ENCODE data around the gene NAMPT.
"Not testable (repeated sequence)": the region's sequence is repeated elsewhere in the genome, so short reads cannot be mapped to it uniquely, and the experiment has no call there.

The NAMPT gene

DNA sequence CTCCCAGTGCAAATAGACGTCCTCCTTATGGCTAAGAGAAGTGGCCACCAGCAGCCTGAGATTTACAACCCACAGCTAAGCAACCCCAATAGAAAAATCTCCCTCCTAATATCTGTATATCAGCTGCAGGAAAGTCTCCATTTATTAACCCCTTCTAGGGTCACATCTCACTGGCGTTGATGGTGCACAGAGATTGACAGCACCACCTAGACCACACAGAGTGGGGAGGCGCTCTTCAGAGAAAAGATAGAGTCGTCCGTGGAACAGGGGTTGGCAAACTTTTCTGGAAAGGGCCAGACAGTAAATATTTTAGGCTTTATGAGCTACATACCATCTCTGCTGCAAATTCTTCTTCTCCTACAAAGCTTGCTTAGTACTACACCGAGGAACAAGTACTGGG lies 60.0 kb downstream of the NAMPT start:
- DNase-seq, result no peak

DNA sequence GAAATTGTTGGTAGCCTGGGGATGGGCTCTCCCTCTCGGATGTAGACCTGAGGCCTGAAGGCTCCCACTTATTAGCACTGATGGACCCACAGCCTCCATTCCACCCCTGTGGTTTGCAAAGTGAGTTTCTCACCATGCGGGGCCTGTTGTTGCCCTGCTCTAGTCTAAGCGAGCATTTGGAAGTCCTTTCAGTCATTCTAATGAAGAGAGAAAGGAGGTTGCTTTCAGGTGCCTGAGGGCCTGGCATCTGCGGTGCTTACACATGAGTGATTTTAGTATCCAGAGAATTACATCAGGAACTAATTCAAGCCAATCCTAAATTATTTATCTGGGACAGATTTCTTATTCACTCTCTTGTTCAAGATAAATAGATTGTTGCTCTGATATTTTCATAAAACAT lies 61.6 kb downstream of the NAMPT start:
- DNase-seq, result no peak

DNA sequence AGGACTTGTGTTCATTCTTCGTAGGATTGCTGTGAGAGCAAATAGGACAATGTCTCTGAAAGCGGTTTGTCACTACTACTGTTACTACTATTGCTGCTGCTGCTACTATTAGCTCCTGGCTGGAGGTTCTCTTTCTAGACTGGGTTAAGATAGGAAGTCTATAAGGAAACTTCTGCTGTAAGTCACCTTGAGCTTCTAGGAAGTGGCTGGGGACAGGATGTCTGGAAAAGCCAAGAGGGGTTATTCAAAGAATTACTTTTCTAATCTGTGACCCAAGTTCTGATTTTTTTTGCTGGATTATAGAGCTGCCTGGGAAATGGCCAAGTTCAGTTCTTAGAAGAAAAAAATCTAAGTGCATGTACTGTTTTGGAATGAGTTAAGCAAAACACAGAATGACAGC lies 62.2 kb downstream of the NAMPT start:
- no peak for DNase-seq

DNA sequence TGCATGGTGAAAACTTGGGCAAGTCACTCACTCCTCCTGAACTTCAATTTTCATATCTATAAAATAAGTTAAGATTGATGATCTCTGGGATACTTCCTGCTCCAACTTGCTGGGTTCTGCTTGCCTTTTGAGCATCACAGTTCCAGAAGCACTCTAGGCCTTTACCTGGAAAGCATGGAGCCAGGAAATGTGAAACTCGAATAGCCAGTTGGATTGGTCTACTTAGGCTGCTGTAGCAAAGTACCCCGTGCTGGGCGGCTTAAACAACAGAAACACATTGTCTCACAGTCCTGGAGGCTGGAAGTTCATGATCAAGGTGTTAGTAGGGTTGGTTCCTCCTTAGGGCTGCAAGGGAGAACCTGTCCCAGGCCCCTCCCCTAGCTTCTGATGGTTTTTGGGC lies 64.5 kb downstream of the NAMPT start:
- no peak for DNase-seq

DNA sequence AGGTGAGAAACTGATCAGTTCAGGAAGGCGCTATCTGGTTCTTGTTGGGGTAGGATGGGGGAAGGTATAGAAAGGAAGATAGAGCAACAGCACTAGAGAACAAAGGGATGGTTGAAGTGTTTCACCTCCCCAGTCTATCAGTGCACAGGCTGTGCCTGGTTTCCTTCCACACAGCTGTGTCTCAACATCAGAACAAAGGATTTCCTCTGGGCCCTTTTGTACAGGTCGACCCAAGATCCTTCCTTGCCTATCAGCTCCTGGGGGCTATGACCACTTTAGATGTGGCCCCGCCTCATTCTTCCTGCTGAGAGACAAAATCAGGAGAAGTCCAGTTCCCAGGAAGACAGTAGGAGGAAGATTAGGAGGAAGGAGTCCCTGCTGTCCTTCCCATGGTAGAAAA lies 65.6 kb downstream of the NAMPT start:
- DNase-seq, result no peak

DNA sequence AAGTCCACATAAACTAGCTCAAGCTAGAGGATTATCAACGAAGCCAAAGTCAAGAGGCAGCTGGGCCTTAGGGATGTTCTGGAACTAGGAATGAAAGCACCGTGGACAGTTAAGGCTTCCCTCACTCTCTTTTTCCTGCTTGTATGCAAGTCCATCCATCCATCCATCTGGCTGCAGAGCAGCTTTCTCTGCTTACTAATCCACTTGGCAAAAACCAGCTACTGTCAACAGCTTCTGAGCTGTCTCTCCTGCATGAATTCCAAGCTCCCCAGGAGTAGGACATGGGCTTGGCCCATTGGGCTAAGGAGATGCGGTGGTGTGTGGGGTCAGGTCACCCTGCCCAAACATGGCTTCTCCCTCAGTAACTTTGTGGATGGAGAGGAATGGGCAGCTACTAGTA lies 66.2 kb downstream of the NAMPT start:
- DNase-seq, result no peak

DNA sequence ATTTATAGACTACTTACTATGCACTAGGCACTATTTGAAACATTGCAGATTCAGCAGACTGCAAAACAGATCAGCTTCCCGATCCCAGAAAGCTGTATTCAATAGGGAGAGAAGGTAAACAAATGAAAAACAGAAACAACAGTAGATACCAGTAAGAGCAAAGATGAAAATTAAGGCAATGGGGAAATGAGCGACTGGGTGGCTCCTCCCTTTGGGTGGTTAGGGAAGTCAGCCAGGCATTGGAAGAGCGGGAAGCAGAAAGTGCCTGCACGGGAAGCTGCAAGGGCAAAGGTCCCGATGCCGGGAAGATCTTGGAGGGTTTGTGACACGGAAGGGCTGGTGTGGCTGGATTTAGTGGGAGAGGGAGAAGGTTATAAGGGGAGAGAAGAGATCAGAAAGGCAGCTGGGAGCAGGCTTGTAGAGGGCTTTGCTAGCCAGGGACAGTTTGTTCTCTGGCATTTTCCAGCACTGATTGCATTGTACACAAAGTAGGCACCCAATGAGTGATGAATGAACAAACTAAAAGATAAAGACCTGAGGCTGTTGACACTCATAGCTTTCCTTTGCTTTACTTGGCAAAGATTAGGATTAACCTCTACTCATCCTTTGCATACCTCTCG lies 67.8 kb downstream of the NAMPT start:
- DNase-seq, result no peak

DNA sequence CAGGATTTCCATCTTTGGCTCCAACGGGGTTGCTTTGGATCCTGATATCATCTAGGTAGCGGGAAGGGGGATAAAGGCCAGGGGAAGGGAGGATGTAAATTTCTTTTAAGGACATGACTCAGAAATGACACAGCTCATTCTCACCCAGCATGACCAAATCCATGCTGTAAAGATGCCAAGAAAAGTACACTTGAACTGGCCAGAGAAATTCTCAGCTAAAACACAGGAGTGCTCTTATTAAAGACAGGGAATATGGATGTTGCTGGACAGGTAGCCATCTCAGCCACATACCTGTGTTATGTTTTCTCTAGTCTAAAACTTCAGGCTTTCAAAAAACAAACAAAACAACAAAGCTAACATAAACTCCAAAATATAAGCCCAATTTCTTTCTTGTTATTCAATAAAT lies 68.3 kb downstream of the NAMPT start:
- DNase-seq, result no peak

DNA sequence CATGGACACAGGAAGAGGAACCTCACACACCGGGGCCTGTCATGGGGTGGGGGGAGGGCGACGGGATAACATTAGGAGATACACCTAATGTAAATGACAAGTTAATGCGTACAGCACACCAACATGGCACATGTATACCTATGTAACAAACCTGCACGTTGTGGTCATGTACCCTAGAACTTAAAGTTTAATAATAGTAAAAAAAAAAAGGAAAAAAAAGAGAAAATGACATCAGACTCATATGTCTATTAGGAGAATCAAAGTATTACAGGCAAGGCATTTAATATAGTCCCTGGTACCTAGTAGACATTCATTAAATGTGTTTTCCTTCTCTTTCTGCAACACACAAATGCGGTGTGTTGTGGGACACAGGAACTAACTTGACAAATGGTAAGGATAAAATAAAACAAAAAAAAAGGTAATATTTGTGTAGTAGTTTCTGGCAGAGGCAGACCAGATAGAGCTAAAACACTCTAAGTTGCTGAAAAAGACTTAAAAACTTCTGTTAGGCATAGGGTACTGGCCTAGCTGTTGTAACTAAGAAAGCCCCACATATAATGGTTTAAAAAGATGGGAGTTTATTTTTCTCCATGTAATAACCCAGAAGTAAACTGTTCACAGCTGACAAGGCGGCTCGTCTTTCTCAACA lies 68.8 kb downstream of the NAMPT start:
- no peak for DNase-seq

DNA sequence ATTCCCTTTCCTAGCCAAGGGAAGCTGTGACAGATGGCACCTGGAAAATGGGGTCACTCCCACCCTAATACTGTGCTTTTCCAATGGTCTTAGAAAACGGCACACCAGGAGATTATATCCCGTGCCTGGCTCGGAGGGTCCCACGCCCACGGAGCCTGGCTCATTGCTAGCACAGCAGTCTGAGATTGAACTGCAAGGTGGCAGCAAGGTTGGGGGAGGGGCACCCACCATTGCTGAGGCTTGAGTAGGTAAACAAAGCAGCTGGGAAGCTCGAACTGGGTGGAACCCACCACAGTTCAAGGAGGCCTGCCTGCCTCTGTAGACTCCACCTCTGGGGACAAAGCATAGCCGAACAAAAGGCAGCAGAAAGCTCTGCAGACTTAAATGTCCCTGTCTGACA lies 75.8 kb downstream of the NAMPT start:
- DNase-seq, result not testable (repeated sequence)

DNA sequence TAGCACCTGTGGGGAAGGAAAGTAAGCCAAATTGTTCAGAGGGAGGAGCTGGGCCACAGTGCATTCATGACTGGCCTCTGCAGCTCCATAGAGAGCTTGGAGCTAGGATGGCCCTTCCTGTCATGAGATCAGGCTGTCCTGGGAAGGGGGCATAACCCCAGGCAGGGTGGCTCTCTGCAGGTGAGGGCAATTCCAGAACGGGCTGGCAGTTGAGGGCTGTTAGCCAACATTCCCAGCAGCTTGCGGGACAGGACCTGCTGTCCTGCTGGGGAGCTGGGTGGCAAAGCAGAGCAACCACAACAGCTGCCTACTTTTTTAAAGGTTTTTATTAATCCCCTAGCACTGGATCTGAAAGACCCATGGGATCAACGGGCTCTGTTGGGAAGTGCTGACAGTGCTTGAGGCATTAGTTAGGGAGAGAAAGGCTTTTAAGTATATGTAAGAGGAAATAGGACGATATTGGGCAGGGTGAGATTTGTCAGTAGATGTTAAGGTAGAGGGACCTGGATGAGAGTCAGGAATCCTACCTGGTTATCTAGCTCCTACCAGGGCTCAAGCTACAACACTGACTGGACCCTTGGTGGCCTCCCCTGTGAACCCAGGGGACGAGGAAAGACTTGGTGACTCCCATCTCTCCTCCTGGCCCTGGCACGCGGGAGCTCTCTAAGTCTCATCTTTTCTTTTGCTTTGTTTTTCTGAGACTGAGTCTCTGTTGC lies 77.8 kb downstream of the NAMPT start:
- no peak for DNase-seq

DNA sequence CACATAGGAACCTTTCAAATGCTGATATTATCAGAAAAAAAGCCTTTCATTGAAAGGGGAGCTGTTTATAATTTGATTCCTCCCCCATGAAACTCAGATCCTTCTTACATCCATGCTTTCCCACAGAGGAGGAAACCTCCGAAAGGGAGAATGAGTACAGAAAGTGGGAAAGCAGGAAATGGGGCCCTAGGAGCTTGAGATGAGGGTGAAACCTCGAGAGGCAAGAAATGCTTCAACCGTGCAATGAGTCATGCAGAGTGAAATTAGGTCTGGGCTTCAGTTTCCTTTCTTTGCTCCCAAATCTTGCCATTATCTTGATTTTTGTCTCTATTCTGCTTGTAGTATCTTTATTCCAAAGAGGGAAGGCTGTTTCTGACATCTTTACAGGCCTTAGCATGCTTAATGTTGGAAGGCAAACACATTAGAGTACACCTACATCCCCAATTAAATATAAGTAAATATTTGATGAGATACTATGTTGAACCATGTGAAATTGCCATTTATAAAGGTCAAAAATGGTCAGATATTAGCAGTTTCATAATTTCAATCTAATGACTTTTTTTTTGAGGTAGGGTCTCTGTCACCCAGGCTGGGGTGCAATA lies 79.1 kb downstream of the NAMPT start:
- no peak for DNase-seq

DNA sequence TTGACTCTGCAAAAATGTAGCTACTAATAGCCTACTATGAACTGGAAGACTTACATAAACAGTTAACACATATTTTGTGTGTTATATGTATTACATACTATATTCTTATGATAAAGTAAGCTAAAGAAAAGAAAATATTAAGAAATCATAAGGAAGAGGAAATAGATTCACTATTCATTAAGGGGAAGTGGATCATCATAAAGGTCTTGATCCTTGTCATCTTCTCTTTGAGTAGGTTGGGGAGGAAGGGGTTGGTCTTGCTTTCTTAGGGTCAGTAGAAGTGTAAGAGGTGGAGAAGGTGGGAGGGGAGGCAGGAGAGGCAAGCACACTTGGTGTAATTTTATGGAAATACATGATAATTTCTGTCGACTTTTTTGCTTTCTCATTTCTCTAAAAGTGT lies 81.3 kb downstream of the NAMPT start:
- no peak for DNase-seq

DNA sequence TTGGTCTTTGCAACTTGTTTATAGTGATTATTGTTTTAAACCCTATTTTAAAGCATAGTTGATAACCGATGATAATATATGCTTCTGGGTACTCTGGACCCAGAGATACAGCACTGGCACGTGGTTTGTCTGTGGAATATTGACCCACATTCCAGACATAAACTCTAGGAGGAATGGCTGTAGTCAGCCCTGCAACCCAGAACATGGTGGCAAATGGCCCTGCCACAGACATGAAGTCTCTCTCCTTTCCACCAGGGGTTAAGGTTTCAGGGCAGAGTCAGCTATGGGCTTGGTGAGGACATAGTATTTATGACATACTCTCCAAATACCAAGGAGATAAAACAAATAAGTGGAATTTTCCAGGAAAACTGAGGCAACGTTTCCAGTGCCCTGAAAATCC lies 83.6 kb downstream of the NAMPT start:
- no peak for DNase-seq

DNA sequence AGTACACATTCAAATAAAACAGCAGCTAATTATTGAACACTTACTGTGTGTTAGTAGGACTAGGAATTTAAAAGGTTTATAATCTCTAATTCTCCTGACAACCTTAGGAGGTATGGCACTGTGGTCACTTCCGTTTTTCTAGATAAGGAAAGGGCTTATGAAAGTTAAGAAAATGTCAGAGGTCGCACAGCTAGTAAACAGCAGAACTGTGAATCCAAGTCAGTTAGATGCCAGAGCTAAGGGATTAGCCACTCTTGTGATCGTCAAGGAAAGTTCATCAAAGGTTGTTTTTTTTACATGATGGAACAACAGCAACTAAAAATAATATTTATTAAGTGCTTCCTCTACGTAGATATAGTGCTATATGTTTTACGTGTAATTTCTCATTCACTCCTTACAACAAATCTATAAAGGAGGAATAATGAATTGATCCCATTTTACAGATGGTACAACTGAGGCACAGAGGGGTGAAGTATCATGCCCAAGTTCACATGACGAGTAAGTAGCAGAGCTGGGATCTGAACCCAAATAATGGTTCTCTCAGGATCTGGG lies 84.9 kb downstream of the NAMPT start:
- DNase-seq, result no peak

DNA sequence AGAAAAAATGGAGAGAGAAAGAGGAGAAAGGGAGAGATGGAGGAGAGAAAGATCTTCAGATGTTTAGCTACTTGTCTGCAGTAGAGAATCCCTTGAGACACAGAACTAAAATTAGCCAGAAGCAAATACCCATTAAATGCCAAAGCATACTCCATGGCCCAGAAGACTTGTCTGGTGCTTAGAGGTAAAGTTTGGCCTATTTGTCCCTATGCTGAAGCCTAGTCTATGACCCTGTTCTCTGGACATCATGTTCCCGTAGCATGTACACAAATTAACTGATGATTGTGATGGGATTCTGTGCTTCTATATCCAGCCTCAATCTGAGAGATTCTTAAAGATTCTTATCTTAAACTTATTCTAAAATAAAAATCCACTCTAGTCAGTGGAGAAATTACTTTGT lies 85.8 kb downstream of the NAMPT start:
- no peak for DNase-seq
